Thoracic aorta (tissue), 2 donors: ENCODE measurements around the gene LYRM7. TPM values are rescaled to one million over a fixed set of nuclear protein-coding genes. Genes with fewer than 3 reads are reported as not detected.

Experiments
- ATAC-seq: fragments of 150-250 bp; one replicate; pipeline ENCODE4 v1.8.0; 2017; ENCODE audit warnings: low read depth; ENCODE audit not compliant: insufficient number of reproducible peaks, low FRiP score
- DNase-seq: peaks from one replicate; pipeline ENCODE4 v3.0.0-alpha.2; 2020; ENCODE audit warnings: low spot score
- H3K27ac ChIP-seq, 2 donors: fragments of 200-600 bp; sonication (generic); 1 replicate in 1 of 2; 2 replicates in 1 of 2; pipeline ENCODE4 v1.5.1; 2016; ENCODE audit warnings: mild to moderate bottlenecking in 2 of 2, moderate library complexity in 2 of 2
- H3K27me3 ChIP-seq: fragments of 200-600 bp; sonication (generic); replicated peaks from 2 replicates; pipeline ENCODE4 v1.6.0; 2016; ENCODE audit warnings: mild to moderate bottlenecking; ENCODE audit not compliant: insufficient read depth
- H3K36me3 ChIP-seq: fragments of 200-600 bp; sonication (generic); one replicate; pipeline ENCODE4 v1.5.1; 2016
- H3K4me1 ChIP-seq, 2 donors: fragments of 200-600 bp; sonication (generic); 1 replicate in 1 of 2; 2 replicates in 1 of 2; pipeline versions ENCODE4 v1.5.1 to v1.6.0; 2016; ENCODE audit warnings: low read depth in 2 of 2, mild to moderate bottlenecking in 1 of 2; ENCODE audit not compliant: control insufficient read depth in 1 of 2
- H3K4me3 ChIP-seq: fragments of 200-600 bp; sonication (generic); 2 replicates; pipeline ENCODE4 v1.5.1; 2016; ENCODE audit warnings: mild to moderate bottlenecking
- H3K9me3 ChIP-seq: fragments of 200-600 bp; sonication (generic); 2 replicates; pipeline ENCODE4 v1.5.1; 2016
- total RNA-seq, 2 donors: library from RNA; depleted of rRNA; stranded (reverse); fragments of >200 nt; gene quantifications; one replicate each; pipeline versions ENCODE4 v1.1.0 to v1.2.3, GENCODE V29; 2016
- TF ChIP-seq, protein P1 (sequence below): fragments of 200-600 bp; sonication (generic); IDR thresholded peaks from one replicate; pipeline ENCODE4 v1.5.1; 2019; ENCODE audit warnings: antibody characterized with exemption

Gene LYRM7
- total RNA-seq, 2 donors from 2014 or later, result 3.2 to 5.2 TPM

- H3K4me3 ChIP-seq, result no peak overlapping the region
- no peaks in the 10 kb centered on the region for H3K9me3 ChIP-seq
- no peaks in the 10 kb centered on the region for H3K4me1 ChIP-seq
- H3K36me3 ChIP-seq, result no peaks in the 10 kb centered on the region
- no peak for ATAC-seq
- H3K27ac ChIP-seq, result no peak overlapping the region
- TF ChIP-seq, protein P1, sequence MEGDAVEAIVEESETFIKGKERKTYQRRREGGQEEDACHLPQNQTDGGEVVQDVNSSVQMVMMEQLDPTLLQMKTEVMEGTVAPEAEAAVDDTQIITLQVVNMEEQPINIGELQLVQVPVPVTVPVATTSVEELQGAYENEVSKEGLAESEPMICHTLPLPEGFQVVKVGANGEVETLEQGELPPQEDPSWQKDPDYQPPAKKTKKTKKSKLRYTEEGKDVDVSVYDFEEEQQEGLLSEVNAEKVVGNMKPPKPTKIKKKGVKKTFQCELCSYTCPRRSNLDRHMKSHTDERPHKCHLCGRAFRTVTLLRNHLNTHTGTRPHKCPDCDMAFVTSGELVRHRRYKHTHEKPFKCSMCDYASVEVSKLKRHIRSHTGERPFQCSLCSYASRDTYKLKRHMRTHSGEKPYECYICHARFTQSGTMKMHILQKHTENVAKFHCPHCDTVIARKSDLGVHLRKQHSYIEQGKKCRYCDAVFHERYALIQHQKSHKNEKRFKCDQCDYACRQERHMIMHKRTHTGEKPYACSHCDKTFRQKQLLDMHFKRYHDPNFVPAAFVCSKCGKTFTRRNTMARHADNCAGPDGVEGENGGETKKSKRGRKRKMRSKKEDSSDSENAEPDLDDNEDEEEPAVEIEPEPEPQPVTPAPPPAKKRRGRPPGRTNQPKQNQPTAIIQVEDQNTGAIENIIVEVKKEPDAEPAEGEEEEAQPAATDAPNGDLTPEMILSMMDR, result no peak
- no peaks in the 10 kb centered on the region for H3K27me3 ChIP-seq
- DNase-seq, result no peak
Measured at GRCh38 chr5:131142970-131143617, 27.6 kb upstream of the LYRM7 start.

GRCh38 chr5:131147258-131147657 lies 23.5 kb upstream of the LYRM7 start:
- Histone ChIP-seq H3K27ac (no peak overlapping the region), H3K4me3 (no peak overlapping the region), H3K36me3 (no peaks in the 10 kb centered on the region), H3K27me3 (no peaks in the 10 kb centered on the region), H3K9me3 (no peaks in the 10 kb centered on the region), H3K4me1 (no peaks in the 10 kb centered on the region)
- ATAC-seq, result no peak
- TF ChIP-seq, protein P1, result no peak
- no peak for DNase-seq

- no peak for ATAC-seq
- no peak overlapping the region for H3K4me3 ChIP-seq
Measured at GRCh38 chr5:131148835-131149234, 21.9 kb upstream of the LYRM7 start.

DNA sequence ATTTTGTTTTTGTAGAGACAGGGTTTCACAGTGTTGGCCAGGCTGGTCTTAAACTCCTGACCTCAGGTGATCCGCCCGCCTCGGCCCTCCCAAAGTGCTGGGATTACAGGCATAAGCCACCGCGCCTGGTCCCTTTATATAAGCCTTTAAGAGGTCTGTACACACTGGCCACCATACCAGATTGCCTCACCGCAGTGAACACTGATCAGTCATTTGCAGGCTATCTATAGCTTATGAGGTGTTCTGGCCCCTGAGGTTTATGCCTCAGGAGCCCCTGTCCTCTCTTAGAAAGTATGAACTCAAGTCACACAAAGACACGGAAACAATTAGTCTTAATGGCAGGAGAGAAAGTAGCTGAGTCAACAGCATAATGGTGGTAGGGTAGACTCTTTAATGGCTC lies 20.3 kb upstream of the LYRM7 start:
- no peaks in the 10 kb centered on the region for H3K4me1 ChIP-seq
- H3K27me3 ChIP-seq, result no peaks in the 10 kb centered on the region
- no peak overlapping the region for H3K27ac ChIP-seq
- DNase-seq (no peak), ATAC-seq (no peak)
- H3K4me3 ChIP-seq, result no peak overlapping the region
- H3K36me3 ChIP-seq, result no peaks in the 10 kb centered on the region
- TF ChIP-seq, protein P1, result no peak
- no peaks in the 10 kb centered on the region for H3K9me3 ChIP-seq

More at GRCh38 chr5:131148835-131149234, 21.9 kb upstream of the LYRM7 start:
- DNase-seq, result no peak
- TF ChIP-seq, protein P1, result no peak
- no peaks in the 10 kb centered on the region for H3K27me3 ChIP-seq
- H3K36me3 ChIP-seq, result no peaks in the 10 kb centered on the region
- no peaks in the 10 kb centered on the region for H3K9me3 ChIP-seq
- H3K4me1 ChIP-seq, result no peaks in the 10 kb centered on the region
- no peak overlapping the region for H3K27ac ChIP-seq

DNA sequence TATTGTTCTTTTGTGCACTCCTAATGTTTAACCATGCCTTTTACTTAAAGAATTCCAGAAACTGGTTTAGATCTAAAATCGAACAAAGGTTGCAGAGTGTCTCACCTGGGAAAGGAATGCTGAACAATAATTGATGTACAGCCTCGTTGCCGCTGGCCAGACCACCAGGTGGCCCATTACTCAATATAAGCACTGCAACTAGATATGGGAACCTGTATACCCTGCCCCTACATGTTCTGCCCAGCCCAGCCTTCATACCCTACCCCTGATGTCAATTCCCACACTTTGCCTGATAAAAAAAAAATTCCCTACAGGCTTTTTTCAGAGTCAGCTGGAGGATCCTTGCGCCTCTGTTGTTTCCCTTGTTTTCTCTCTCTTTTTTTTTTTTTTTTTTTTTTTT lies 19.5 kb upstream of the LYRM7 start:
- DNase-seq (no peak), ATAC-seq (no peak)
- Histone ChIP-seq H3K4me1 (no peaks in the 10 kb centered on the region), H3K27ac (no peak overlapping the region), H3K4me3 (no peak overlapping the region), H3K27me3 (no peaks in the 10 kb centered on the region), H3K9me3 (no peaks in the 10 kb centered on the region), H3K36me3 (no peaks in the 10 kb centered on the region)
- TF ChIP-seq, protein P1, result no peak
